Limb (tissue), 2 donors: ENCODE results near the gene RNF7.
"Not testable (repeated sequence)": the region's sequence is repeated elsewhere in the genome, so short reads cannot be mapped to it uniquely, and the experiment has no call there.

Experiments
- DNase-seq, 2 donors: peaks; one replicate each; pipeline ENCODE4 v3.0.0-alpha.2; 2016; ENCODE audit errors: extremely low spot score in 2 of 2

The RNF7 gene

GRCh38 chr3:141738022-141738890 is at the start of gene RNF7:
Gene RNF7 (plus strand): TSS chr3:141738298. CDS start chr3:141738342, 44 bp downstream.
- DNase-seq, result peak; percentile 96 to 98

- DNase-seq, result no peak
Observed at GRCh38 chr3:141690431-141691072, 47.5 kb upstream of the RNF7 start.

GRCh38 chr3:141691471-141691870 is 46.6 kb upstream of the RNF7 start:
- not testable (repeated sequence) for DNase-seq

- not testable (repeated sequence) for DNase-seq
Observed at GRCh38 chr3:141692973-141693372, 45.1 kb upstream of the RNF7 start.

- DNase-seq, result no peak
Observed at GRCh38 chr3:141699324-141699723, 38.8 kb upstream of the RNF7 start.

- no peak for DNase-seq
Observed at GRCh38 chr3:141699897-141700296, 38.2 kb upstream of the RNF7 start.

- not testable (repeated sequence) for DNase-seq
Observed at GRCh38 chr3:141703367-141703766, 34.7 kb upstream of the RNF7 start.

- no peak for DNase-seq
Observed at GRCh38 chr3:141707741-141708203, 30.3 kb upstream of the RNF7 start.

- DNase-seq, result no peak
Observed at GRCh38 chr3:141708367-141708766, 29.7 kb upstream of the RNF7 start.

- no peak for DNase-seq
Observed at GRCh38 chr3:141709126-141709770, 28.9 kb upstream of the RNF7 start.

GRCh38 chr3:141710121-141710520 is 28.0 kb upstream of the RNF7 start:
- no peak for DNase-seq

GRCh38 chr3:141710888-141711616 is 27.0 kb upstream of the RNF7 start:
- no peak for DNase-seq

- DNase-seq, result no peak
Observed at GRCh38 chr3:141714671-141715070, 23.4 kb upstream of the RNF7 start.

- no peak for DNase-seq
Observed at GRCh38 chr3:141722081-141722480, 16.0 kb upstream of the RNF7 start.

- no peak for DNase-seq
Observed at GRCh38 chr3:141722648-141723047, 15.4 kb upstream of the RNF7 start.

- no peak for DNase-seq
Observed at GRCh38 chr3:141723255-141723654, 14.8 kb upstream of the RNF7 start.

GRCh38 chr3:141724186-141724585 is 13.9 kb upstream of the RNF7 start:
- no peak for DNase-seq

- no peak for DNase-seq
Observed at GRCh38 chr3:141725036-141725435, 13.1 kb upstream of the RNF7 start.

GRCh38 chr3:141726483-141726882 is 11.6 kb upstream of the RNF7 start:
- DNase-seq, result no peak

GRCh38 chr3:141728355-141728892 is 9.7 kb upstream of the RNF7 start:
- DNase-seq, result no peak

- DNase-seq, result no peak
Observed at GRCh38 chr3:141729240-141729639, 8.9 kb upstream of the RNF7 start.
